GM23248 (cell line): ENCODE results near the gene SLC6A1.

Experiments
- EZH2 ChIP-seq: fragments of 200-600 bp; sonication (generic); IDR thresholded peaks from 2 replicates; pipeline ENCODE4 v1.6.1; 2018; ENCODE audit warnings: antibody characterized with exemption, mild to moderate bottlenecking; ENCODE audit not compliant: insufficient read depth, poor library complexity, severe bottlenecking
- EZH2phosphoT487 ChIP-seq: fragments of 200-600 bp; sonication (generic); IDR thresholded peaks from 2 replicates; pipeline ENCODE4 v1.6.1; 2018; ENCODE audit warnings: antibody characterized with exemption, moderate library complexity, mild to moderate bottlenecking, low read depth; ENCODE audit not compliant: insufficient read depth

DNA sequence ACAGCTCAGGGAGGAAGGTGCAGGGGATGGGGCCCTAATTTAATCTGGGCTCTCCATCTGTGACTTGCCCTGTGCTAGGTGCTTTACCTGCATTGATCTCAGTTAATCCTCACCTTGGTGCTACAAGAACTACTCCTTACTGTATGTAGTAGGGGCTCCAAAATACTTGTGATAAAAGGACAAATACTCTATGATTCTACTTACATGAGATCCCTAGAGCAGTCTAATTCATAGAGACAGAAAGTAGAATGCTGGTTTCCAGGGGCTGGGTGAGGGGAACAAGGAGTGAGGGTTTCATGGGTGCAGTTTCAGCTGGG, 67.2 kb downstream of the SLC6A1 start:
- no peak for TF ChIP-seq EZH2
- TF ChIP-seq EZH2phosphoT487 = no peak
